ENCODE measurements around the gene TOR2A.

TOR2A gene

DNA sequence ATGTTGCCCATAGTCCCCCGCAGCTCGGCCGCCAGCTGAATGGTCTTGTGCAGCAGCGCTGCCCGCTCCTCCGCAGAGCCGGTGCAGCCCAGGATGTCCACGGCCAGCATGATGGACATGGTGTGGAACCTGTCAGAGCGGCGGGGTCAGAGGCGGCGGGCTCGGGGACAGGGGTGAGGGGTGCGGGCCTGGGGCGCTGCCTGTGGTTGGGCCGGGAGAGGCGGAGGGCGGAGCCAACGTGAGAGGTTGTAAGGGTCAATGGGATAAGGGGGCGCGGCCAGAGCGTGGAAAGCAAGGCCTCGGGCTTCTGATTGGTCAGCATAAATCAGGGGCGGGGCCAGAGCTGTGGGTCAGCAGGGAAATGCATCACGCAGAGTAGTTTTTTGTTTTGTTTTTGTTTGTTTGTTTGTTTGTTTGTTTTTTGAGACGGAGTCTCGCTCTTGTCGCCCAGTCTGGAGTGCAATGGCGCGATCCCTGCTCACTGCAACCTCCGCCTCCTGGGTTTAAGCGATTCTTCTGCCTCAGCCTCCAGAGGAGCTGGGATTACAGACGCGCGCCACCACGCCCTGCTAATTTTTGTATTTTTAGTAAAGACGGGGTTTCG is 6.8 kb upstream of the TOR2A start:
- no peak for DNase-seq

DNA sequence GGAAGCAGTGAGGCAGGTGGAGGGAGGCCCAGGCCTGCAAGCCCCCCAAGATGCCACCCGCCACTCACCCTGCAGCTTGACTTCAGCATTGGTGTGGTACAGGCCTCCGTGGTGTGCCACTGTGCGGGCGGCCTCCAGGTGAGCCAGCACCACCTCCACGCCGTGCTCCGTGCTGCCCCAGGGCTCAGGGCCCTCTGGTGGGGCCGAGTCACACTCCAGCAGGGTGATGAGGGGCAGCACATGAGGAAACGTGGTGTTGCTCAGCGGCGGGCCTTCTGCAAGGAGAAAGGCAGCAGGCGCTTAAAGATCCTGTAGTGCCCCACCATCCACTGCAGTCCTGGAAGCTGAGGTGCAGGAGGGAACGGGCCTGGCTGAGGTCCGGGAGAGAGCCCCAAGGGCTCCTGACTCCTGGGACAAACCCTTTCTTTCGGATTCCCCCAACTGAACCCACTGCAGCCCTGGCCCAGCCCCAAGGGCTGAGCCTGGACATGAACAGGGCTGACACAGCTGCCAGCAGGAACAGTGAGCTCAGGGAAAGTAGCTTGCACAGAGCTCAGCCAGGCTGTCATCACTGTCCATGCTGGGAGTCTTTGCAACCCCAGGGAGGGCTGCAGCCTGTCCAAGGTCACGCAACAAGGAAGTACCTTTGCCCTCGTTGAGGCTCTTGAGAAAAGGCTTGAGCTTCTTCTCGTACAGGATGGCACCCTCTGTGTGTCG is 4.7 kb upstream of the TOR2A start:
- no peak for DNase-seq

DNA sequence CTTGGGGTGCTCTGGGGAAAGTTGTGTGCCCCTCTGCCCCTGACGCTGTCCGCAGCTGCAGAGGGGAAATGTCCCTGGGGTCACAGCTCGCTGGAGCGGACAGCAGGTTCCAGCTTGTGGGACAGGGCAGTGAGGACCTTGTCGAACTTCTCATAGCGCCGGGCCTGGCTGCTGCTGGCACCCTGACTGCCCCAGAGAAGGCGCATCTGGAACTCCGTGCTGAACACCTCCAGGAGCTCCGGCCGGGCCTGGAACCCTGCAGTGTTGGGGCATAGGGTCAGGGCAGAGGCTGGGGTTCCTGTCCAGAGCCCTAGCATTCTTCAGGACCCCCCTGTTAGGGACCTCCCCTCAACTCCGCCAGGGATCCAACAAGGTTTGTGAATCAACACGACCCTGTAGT is 3.6 kb upstream of the TOR2A start:
- no peak for DNase-seq

DNA sequence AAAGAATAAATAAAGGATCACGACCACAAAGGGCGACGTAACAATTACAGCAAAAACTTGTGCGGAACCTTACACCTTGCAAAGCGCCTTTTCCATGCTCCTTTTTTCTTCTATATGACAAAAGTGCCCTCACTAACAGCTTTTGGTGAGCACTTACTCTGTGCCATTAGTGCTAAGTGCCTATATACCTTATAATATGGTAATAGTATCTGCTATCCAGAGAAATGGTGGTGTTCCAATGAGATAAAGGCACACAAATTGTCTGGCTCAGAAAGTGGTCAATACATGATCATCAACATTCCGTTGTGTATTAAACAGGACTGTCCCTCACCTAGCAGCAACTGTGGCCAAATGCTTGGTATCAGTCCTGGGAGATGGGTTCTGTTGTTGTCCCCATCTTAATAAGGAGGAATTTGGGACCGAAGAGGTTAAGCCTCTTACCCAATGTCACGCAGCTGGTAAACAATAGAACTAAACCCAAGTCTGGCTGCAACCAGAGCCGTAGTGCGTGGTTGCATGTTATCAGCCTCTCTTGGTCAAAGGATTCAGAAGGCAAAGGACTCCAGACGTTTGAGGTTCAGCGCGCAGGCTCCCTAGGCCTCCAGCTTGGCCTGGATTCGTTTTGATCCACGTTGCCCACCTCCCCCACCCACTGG is 564 bp upstream of the TOR2A start:
- DNase-seq: no peak

DNA sequence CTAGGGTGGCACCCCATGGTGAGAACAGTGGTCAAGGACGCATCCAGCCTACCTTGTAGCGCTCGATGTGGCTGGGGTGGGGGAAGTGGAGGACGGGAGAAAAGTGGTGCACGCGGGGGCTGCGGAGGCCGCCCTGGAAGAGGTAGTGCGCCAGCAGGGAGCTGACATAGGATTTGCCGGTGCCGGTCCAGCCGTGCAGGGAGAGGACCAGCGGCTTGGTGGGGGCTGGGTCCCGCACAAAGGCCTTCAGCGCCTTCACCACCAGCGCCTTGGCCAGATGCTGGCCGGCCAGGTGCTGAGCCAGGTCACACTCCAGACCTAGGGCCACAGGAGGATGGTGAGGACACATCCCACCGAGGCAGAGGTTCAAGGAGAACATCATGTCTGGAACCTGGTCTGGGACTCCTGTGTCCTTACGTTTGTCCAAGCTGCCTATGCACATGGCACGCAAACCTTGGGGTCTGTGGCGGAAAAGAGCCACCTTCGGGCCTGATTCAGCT is 797 bp downstream of the TOR2A start:
- no peak for DNase-seq

DNA sequence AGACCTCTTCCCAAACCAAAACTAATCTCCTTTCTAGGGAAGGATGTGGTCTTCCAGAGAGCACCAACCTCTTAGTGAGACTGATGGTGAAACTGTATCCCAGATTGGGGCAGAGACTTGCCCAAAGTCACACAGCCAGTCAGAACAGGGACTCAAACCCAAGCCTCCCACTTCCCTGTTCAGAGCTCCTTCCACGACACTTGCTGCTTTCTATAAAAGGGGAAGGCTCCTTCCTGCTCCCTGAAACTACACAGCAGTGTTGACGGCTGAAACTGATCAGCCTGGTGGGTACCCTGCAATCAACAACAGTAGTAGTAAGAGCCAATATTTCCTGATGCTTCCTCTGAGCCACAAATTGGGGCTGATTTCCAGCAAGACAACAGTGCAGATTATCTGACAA is 1.5 kb downstream of the TOR2A start:
- DNase-seq: no peak

DNA sequence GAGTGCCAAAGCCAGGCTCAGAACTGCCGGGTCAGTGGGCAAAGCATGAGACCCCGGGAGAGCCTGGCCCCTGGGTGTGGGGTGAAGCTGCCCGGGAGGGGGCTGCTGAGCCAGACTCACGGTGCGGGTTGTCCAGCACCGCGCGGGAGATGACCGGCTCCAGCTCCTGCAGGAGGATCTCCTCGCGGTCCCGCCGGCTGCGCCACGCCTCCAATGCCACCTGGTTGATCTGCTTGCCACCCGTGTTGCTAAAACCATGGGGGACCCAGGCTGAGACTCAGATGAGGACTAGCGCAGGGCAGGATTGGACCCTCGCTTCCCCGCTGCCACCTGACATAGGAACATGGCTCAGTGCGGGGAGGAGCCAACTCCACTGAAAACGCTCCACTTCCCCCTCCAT is 2.6 kb downstream of the TOR2A start:
- DNase-seq: no peak

DNA sequence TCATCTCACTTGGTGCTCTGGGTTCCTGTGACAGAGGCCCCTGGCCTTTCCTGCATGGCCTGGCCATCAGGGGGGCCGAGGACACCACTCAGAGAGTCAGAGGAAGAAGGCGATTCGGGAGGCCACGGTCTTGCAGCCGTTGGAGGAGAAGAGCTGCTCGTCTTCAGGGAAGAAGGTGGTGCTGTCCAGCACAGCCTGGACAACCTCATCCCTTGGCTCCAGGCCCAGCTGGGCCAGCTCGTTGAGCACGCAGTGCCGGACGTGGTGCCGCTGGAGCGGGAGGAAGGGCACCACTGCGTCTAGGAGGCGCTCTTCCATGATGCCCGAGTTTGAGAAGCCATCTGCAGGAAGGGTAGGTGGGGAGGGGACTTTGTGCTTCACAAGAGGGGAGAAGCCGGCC is 3.2 kb downstream of the TOR2A start:
- DNase-seq: no peak

DNA sequence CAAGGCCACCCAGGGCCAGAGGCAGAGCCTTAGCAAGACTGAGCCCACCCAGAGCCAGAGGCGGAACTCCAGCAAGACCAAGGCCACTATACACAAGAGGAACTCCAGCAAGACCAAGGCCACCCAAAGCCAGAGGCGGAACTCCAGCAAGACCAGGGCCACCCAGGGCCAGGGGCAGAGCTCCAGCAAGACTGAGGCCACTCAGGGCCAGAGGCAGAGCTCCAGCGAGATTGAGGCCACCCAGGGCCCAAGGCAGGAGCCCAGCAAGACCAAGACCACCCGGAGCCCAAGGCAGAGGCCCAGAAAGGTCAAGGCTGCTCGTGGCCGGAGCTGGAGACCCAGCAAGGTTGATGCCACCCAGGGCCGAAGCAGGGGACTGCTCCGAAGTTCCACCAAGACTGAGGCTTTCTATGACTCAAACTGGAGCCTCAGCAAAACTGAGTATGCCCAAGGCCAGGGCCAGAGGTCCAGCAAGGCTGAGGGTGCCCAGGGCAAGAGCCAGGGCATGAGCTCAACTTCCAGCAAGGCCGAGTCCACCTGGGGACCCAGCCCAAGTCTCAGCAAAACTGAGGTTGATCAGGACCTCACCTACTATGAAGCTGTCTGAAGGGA is 4.2 kb downstream of the TOR2A start:
- no peak for DNase-seq

DNA sequence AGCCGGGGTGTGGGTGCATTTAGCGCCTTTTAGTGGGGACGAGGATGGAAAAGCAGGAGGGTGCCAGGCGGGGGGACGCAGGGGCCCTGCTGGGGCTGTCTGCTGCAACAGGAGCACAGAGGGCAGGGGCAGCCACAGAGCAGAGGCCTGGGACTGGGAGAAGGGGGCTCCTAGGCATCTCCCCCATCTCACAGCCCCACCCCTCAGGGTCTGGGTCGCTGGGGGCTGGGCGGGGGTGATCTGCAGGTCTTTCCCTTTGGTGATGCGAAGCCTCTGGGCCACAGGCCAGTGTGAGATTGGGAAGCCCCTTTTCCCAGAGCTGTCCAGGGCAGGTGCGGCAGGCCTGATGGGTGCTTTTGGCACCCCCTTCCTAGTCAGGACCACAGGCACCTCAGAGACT is 4.8 kb downstream of the TOR2A start:
- no peak for DNase-seq

DNA sequence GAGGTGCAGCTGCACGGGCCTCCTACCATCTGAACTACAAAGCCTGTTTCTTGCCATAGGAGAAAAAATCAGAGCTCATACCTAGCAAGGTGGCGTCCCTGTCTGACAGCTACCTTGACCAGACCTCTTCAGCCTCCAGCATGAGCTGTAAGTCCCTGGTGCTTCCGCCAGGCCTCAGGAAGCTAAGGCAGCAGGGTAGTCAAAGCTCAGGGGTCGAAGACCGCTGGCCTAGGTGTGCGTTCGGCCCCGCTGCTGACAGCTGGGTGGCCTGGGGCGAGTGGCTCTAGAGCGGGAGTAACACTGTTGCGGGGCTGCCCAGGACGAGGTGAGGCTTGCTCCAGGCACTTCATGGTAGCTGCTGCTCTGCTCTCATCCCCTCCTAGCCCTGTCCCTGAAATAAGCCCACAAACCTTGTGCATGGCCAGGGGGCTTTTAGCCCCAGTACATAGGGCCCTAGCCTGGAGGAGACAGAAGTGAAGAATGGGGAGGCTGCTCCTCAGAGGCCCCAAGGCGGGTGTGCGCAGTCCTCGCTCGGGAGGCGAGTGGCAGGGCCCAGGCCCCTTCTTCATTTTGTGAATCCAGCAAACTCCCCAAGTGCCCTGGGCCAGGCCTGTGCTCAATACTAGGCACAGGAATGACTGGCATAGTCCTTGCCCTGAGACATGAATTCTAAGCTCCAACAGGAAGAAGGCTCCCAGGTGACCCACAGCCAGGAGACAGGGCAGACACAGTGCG is 5.4 kb downstream of the TOR2A start:
- DNase-seq: no peak

DNA sequence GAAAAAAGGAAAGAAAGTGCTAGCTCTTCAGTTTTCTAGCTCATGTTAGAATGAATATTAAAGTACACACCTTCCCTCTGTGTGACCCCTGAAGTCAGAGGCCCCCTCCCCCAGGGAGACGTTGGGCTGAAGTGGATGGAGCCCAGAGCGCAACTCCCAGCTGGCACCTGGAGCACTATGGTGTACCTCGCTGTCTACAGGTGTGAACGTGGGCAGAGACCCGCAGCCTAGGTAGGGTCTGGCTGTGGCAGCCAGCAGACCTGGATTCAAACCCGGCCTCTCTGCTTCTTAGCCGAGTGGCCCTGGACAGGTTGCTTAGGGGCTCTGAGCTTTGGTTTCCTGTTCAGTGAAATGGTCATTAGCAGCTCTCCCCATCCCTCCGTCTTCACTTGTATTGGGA is 6.3 kb downstream of the TOR2A start:
- DNase-seq: no peak

DNA sequence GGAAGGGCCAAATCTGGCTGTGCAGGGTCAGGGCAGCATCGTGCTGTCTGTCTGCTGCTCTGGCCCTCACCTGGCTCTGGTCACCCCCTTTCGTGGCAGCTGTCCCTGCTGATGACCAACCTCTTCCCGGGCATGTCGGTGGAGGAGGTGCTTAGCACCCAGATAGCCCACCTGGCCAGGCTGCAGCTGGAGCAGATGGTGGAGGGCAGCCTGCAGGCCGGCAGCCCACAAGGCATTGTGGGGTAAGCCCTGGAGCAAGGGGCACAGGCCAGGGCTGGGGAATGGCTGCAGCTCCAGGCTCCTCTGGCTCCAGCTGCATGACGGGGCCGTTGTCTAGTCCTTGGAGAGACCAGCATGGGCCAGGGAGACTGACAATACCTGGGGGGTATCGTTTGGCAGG is 8.2 kb downstream of the TOR2A start:
- no peak for DNase-seq

DNA sequence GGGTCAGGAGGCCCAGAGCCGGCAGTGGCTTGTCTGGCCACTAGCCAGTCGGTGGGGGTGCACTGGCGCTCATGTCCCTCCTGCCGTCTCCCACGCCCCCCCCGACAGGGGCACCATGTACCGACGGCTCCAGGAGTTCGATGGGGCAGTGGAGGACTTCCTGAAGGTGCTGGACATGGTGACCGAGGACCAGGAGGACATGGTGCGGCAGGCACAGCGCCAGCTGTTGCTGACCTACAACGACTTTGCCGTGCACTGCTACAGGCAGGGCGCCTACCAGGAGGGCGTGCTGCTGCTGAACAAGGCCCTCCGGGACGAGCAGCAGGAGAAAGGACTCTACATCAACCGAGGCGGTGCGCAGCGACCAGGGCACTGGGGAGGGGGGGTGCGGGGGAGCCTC is 11.1 kb downstream of the TOR2A start:
- DNase-seq: no peak

DNA sequence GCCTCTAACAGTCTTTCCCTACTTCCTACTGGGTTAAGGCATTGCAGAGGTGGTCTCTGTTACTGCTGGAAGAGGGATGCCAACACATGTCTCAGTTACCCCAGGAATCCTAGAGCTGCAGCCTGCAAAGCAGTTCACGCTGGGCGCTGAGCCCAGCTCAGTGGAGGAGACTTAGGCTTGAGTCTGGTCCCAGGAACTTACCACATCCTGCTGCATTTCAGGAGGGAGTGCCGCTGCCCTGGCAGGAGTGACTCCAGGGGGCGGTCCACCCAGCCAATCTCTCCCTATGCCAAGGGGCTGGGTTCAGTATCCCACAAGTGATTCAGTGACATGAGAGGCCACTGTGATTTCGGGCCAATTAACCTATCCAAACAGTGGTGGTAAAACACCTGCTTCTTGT is 11.7 kb downstream of the TOR2A start:
- DNase-seq: no peak

DNA sequence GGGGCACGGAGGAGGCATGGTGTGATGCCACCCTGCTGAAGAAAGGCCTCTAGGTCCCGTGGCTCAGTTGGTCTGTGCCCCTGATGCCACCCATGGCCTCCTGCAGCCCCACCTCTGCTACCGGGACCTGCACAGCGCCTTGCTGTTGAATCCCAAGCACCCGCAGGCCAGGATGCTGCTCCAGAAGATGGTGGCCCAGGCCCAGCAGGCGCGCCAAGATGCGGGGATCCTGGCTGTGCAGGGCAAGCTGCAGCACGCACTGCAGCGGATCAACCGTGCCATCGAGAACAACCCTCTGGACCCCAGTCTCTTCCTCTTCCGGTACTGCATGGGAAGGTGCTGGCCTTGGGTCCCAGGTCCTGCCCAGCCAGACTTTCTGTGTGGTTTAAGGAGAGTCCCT is 12.1 kb downstream of the TOR2A start:
- DNase-seq: no peak

DNA sequence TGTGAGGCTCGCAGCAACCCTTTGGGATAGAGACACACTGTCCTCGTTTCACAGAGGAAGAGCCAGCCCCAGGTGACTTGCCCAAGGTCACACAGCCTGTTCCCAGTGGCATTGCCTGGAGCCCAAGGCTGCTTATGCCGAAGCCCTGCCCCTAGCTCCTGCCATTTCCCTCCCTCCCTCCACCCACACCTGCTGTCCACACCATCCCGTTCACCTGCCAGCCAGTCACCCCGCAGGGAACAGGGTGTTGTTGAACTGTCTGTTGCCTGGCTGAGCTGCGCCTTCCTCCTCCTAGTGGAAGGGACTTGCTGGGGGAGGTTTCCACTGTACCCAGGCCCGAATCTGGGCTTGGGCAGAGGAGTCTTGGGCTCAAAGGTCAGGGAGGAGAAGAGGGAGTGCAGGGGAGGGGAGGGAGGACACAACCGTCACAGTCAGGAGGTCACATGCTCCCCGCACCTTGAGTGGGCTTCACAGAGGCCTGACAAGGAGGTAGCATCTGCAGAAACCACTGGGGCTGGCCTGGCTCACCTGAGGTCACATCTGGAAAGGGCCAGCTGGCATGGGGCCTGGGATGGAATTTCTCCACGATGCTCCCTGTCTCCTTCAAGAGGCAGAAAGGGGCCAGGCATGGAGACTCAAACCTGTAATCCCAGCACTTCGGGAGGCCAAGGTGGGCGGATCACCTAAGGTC is 12.9 kb downstream of the TOR2A start:
- no peak for DNase-seq

DNA sequence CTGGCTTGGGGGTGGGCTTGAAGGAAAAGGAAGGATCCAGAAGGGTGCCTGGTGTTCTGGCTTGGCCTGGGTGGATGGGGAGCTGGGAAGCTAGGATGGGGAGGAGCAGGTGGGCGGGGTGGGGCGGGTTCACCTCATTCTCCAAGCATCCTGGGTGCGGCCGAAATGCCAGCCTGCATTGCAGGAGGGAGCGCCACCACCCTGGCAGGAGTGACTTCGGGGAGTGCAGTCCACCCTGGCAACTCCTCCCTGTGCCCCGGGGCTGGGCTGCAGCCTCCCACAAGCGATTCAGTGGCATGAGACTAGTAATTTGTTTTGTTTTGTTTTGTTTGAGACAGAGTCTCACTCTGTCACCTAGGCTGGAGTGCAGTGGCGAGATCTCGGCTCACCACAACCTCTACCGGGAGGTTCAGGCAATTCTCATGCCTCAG is 13.7 kb downstream of the TOR2A start:
- no peak for DNase-seq

DNA sequence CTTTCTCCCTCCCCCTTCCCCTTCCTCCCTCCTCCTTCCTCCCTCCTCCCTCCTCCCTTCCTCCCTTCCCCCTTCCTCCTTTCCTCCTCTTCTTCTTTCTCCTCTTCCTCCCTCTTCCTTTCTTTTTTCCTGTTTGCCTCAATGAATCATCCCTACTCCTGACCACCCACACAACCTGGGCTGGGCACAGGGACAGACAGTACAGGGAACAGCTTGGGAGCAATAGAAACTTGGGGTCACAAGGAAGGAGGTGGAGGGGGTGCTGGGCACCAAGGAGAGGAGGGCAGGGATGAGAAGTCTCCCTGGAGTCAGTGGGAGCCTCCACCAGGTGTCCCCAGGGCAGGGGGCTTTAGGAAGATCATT is 14.2 kb downstream of the TOR2A start:
- DNase-seq: no peak

DNA sequence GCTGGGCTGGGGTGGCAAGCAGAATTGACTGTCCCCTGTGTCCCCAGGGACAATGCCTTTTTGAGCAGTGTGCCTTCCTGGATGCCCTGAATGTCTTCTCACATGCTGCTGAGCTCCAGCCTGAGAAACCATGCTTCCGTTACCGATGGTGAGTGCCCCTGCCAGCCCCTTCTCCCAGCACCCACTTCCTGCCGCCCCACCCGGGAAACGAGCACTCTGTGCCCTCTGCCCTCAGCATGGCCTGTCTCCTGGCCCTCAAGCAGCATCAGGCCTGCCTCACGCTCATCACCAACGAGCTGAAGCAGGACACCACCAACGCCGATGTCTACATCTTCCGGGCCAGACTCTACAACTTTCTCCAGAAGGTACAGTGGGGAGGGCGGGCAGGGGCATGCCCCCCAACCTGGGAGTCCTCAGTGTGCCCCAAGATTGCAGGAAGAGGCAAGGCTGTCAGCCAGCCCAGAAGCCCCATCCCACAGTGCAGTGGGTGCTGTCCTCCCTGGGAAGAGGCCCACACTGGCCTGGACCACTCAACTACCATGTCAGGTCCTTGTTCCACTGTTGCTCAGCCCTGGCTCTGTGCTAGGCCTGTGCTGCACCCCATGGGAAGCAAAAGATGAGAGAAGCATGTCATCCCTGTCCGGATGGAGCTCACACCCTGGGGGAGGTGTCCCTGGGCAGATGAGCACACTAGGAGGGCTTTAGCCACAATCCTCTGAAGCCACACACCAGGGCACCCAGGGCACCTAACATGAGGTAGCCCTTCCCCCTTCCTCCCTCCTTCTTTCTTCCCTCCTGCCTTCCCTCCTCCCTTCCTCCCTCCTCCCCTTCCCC is 14.8 kb downstream of the TOR2A start:
- no peak for DNase-seq

DNA sequence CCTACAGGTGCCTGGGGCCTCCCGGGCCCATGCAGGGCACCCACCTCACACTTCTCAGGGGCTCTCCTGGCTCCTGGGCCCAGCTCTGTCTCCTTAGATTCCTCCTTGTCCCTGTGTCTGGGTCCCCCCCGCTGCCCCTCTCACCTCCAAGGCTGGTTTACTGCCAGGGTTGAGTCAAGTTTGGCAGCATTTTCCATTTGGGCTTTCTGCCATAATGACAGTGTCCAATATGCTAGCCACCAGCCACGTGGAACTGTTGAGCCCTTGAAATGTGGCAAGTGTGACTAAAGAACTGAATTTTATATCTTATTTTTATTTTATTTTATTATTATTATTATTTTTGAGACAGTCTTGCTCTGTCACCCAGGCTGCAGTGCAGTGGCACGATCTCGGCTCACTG is 17.3 kb downstream of the TOR2A start:
- no peak for DNase-seq

DNA sequence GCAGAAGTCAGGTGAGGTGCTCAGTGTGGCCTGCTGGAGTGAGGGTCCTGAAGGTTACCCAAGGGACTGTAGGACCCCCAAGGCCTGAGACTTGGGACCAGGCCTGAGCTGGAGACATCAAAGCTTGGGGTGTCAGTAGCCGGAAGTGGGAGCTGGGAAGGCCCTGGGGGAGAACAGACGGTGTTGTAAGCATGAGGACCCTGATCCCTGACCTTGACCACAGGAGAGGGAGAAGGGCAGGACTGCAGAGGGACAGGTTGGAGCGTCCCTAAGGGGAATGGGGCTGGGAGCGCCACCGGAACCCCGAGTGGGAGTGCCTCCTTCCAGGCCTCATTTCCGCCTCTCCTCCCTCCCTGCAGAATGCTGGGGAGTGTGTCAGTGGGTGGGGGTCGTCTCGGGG is 18.7 kb downstream of the TOR2A start:
- DNase-seq: no peak

Measured in bone marrow (tissue), 2 donors.